GM12874 (cell line): ENCODE measurements around the gene FOXP2.

ENCODE experiments used
- CTCF ChIP-seq: IDR thresholded peaks from 2 replicates; pipeline ENCODE4 v1.5.1; 2011; ENCODE audit warnings: low read depth, mild to moderate bottlenecking, control low read depth, low read length, moderate library complexity; ENCODE audit not compliant: insufficient read depth

Gene FOXP2

GRCh38 chr7:114645451-114645850 lies 230.8 kb downstream of the FOXP2 start:
- TF ChIP-seq CTCF, result no peak

GRCh38 chr7:114647518-114647917 lies 232.9 kb downstream of the FOXP2 start:
- no peak for TF ChIP-seq CTCF

- TF ChIP-seq CTCF, result no peak
Observed at GRCh38 chr7:114648117-114648516, 233.5 kb downstream of the FOXP2 start.

- TF ChIP-seq CTCF, result no peak
Observed at GRCh38 chr7:114648680-114649079, 234.1 kb downstream of the FOXP2 start.

- TF ChIP-seq CTCF, result no peak
Observed at GRCh38 chr7:114649689-114650088, 235.1 kb downstream of the FOXP2 start.

- TF ChIP-seq CTCF, result no peak
Observed at GRCh38 chr7:114650491-114650890, 235.9 kb downstream of the FOXP2 start.

GRCh38 chr7:114652041-114652440 lies 237.4 kb downstream of the FOXP2 start:
- TF ChIP-seq CTCF, result no peak
